Measurements from ENCODE around the gene PEX16. TPM values are rescaled to one million over a fixed set of nuclear protein-coding genes. Genes with fewer than 3 reads are reported as not detected.

Gene PEX16
- total and polyA plus RNA-seq, 9 of the 15 experiments (the other 6 are each of a cell fraction or from before 2014, with no cell fraction given), result 1.5 to 43.9 (median 14.6) TPM

GRCh38 chr11:45917623-45918330, at the start of gene PEX16 (continued):
- TF ChIP-seq DLX4 (CRISPR knock-in tag; IDR thresholded peaks at IDR 0.05), result no peak
- TF ChIP-seq IRF9 (tag; IDR thresholded peaks at IDR 0.05), result peak; percentile 44; the same call in 1 of the 2 replicates
- TF ChIP-seq DACH1 (IDR thresholded peaks at IDR 0.05; ENCODE audit: partially characterized antibody), result no peak
- peak; percentile 61; the same call in 1 of the 2 replicates for TF ChIP-seq POLR2AphosphoS5 (IDR thresholded peaks at IDR 0.05; ENCODE audit: control insufficient read depth, insufficient read depth, low read depth, low read length)
- TF ChIP-seq E2F1 (CRISPR knock-in tag; IDR thresholded peaks at IDR 0.05), result 0 out of 2 replicates have a peak, but pooled peaks have one; percentile 46
- no peak; the same call in 1 of the 2 replicates for TF ChIP-seq NCOA1 (IDR thresholded peaks at IDR 0.05; ENCODE audit: low read depth)
- no peak for TF ChIP-seq ATF1 (CRISPR knock-in tag; IDR thresholded peaks at IDR 0.05)
- peak; percentile 78 for TF ChIP-seq ATF1 (tag; IDR thresholded peaks at IDR 0.05)
- TF ChIP-seq CC2D1A (IDR thresholded peaks at IDR 0.05), result no peak
- peak; percentile 30; the same call in 1 of the 2 replicates for TF ChIP-seq ESRRA (IDR thresholded peaks at IDR 0.05; ENCODE audit: borderline replicate concordance, low read depth)
- no peak for TF ChIP-seq PHTF2 (CRISPR knock-in tag; IDR thresholded peaks at IDR 0.05)
- TF ChIP-seq XRCC5 (IDR thresholded peaks at IDR 0.05; ENCODE audit: low read depth, low read length), result peak; percentile 100
- peak; percentile 47; the same call in 1 of the 2 replicates for TF ChIP-seq CXXC5 (CRISPR knock-in tag; IDR thresholded peaks at IDR 0.05)
- TF ChIP-seq PHF21A (IDR thresholded peaks at IDR 0.05; ENCODE audit: borderline replicate concordance, low read depth), result peak; percentile 73; the same call in 1 of the 2 replicates
- peak; percentile 56; the same call in 1 of the 2 replicates for TF ChIP-seq ETV1 (tag; conservative IDR thresholded peaks at IDR 0.05; ENCODE audit: low read depth)
- TF ChIP-seq MBD2 (IDR thresholded peaks at IDR 0.05; ENCODE audit: borderline replicate concordance, low read depth), result peak; percentile 68; the same call in 1 of the 2 replicates
- TF ChIP-seq PHF8 (IDR thresholded peaks at IDR 0.05; ENCODE audit: borderline replicate concordance, low read length), result peak; percentile 77
- peak; percentile 44 for TF ChIP-seq NEUROD1 (IDR thresholded peaks at IDR 0.05; ENCODE audit: borderline replicate concordance, low read depth, low read length, partially characterized antibody)
- no peak for TF ChIP-seq CREB1 (IDR thresholded peaks at IDR 0.05)
- TF ChIP-seq CREB1 (CRISPR knock-in tag; IDR thresholded peaks at IDR 0.05), result 0 out of 2 replicates have a peak, but pooled peaks have one; percentile 51
- TF ChIP-seq MLLT1 (IDR thresholded peaks at IDR 0.05), result peak in 1 of 2 experiments; percentile 100; a peak in 2 of 4 replicates
- peak; percentile 78; the same call in 1 of the 2 replicates for TF ChIP-seq ZNF175 (CRISPR knock-in tag; IDR thresholded peaks at IDR 0.05; ENCODE audit: low read depth)
- peak; percentile 24 for TF ChIP-seq HMGN3 (IDR thresholded peaks at IDR 0.05; ENCODE audit: borderline replicate concordance, extremely low read depth, insufficient read length, low read depth, low read length)

Data from K562 (cell line).